Measurements from ENCODE around the gene SLC16A1. TPM values are rescaled to one million over a fixed set of nuclear protein-coding genes. Genes with fewer than 3 reads are reported as not detected.

Gene SLC16A1
- total RNA-seq, 4 donors from 2014 or later, result 10.2 to 53.8 (median 18.4) TPM

- TF ChIP-seq CTCF (IDR thresholded peaks at IDR 0.05; ENCODE audit: low read depth), result no peak
Measured at GRCh38 chr1:112992780-112993179, 36.8 kb upstream of the SLC16A1 start.

- no peak for TF ChIP-seq CTCF (IDR thresholded peaks at IDR 0.05; ENCODE audit: low read depth)
Measured at GRCh38 chr1:112991402-112992120, 35.6 kb upstream of the SLC16A1 start.

GRCh38 chr1:112990271-112990670 is 34.3 kb upstream of the SLC16A1 start:
- no peak for TF ChIP-seq CTCF (IDR thresholded peaks at IDR 0.05; ENCODE audit: low read depth)

GRCh38 chr1:112988367-112988766 is 32.4 kb upstream of the SLC16A1 start:
- TF ChIP-seq CTCF (IDR thresholded peaks at IDR 0.05; ENCODE audit: low read depth), result no peak

GRCh38 chr1:112985123-112985522 is 29.1 kb upstream of the SLC16A1 start:
- TF ChIP-seq CTCF (IDR thresholded peaks at IDR 0.05; ENCODE audit: low read depth), result no peak

- no peak for TF ChIP-seq CTCF (IDR thresholded peaks at IDR 0.05; ENCODE audit: low read depth)
Measured at GRCh38 chr1:112983537-112984131, 27.6 kb upstream of the SLC16A1 start.

GRCh38 chr1:112982853-112983536 is 27.0 kb upstream of the SLC16A1 start:
- no peak for TF ChIP-seq CTCF (IDR thresholded peaks at IDR 0.05; ENCODE audit: low read depth)
